HG03378 (cell line): ENCODE data around the gene MALRD1.
"Not testable (repeated sequence)": the region's sequence is repeated elsewhere in the genome, so short reads cannot be mapped to it uniquely, and the experiment has no call there.

Experiments used
- ATAC-seq: cut with Tn5 transposase; IDR thresholded peaks from one replicate; pipeline ENCODE4 v1.9.1; 2021; ENCODE audit warnings: mild to moderate bottlenecking, moderate library complexity; ENCODE audit not compliant: unreplicated experiment

The MALRD1 gene

GRCh38 chr10:19704544-19704943 is 655.9 kb downstream of the MALRD1 start:
- ATAC-seq, result no peak

GRCh38 chr10:19705250-19705649 is 656.6 kb downstream of the MALRD1 start:
- no peak for ATAC-seq

- ATAC-seq, result no peak
Measured at GRCh38 chr10:19706904-19707303, 658.3 kb downstream of the MALRD1 start.

- no peak for ATAC-seq
Measured at GRCh38 chr10:19707376-19707775, 658.8 kb downstream of the MALRD1 start.

GRCh38 chr10:19708031-19708430 is 659.4 kb downstream of the MALRD1 start:
- no peak for ATAC-seq

- ATAC-seq, result no peak
Measured at GRCh38 chr10:19710600-19710999, 662.0 kb downstream of the MALRD1 start.

- ATAC-seq, result no peak
Measured at GRCh38 chr10:19713159-19713558, 664.6 kb downstream of the MALRD1 start.

GRCh38 chr10:19713800-19714525 is 665.4 kb downstream of the MALRD1 start:
- ATAC-seq, result no peak

- no peak for ATAC-seq
Measured at GRCh38 chr10:19719284-19719683, 670.7 kb downstream of the MALRD1 start.

- no peak for ATAC-seq
Measured at GRCh38 chr10:19724287-19724686, 675.7 kb downstream of the MALRD1 start.

GRCh38 chr10:19728376-19728775 is 679.8 kb downstream of the MALRD1 start:
- no peak for ATAC-seq

- no peak for ATAC-seq
Measured at GRCh38 chr10:19728964-19729363, 680.4 kb downstream of the MALRD1 start.

- ATAC-seq, result no peak
Measured at GRCh38 chr10:19730167-19730906, 681.7 kb downstream of the MALRD1 start.

GRCh38 chr10:19730907-19731217 is 682.3 kb downstream of the MALRD1 start:
- no peak for ATAC-seq

GRCh38 chr10:19731560-19731959 is 683.0 kb downstream of the MALRD1 start:
- no peak for ATAC-seq

- no peak for ATAC-seq
Measured at GRCh38 chr10:19738440-19738839, 689.8 kb downstream of the MALRD1 start.

- not testable (repeated sequence) for ATAC-seq
Measured at GRCh38 chr10:19739232-19739631, 690.6 kb downstream of the MALRD1 start.

- ATAC-seq, result not testable (repeated sequence)
Measured at GRCh38 chr10:19742144-19742543, 693.5 kb downstream of the MALRD1 start.

- ATAC-seq, result no peak
Measured at GRCh38 chr10:19745672-19746071, 697.1 kb downstream of the MALRD1 start.

- ATAC-seq, result no peak
Measured at GRCh38 chr10:19749185-19749729, 700.7 kb downstream of the MALRD1 start.

GRCh38 chr10:19750972-19751371 is 702.4 kb downstream of the MALRD1 start:
- no peak for ATAC-seq

- no peak for ATAC-seq
Measured at GRCh38 chr10:19756919-19757318, 708.3 kb downstream of the MALRD1 start.
